ENCODE results near the gene TEX12. TPM values are rescaled to one million over a fixed set of nuclear protein-coding genes. Genes with fewer than 3 reads are reported as not detected.

The TEX12 gene, protein sequence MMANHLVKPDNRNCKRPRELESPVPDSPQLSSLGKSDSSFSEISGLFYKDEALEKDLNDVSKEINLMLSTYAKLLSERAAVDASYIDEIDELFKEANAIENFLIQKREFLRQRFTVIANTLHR
- not detected in 2 replicates for total RNA-seq

DNA sequence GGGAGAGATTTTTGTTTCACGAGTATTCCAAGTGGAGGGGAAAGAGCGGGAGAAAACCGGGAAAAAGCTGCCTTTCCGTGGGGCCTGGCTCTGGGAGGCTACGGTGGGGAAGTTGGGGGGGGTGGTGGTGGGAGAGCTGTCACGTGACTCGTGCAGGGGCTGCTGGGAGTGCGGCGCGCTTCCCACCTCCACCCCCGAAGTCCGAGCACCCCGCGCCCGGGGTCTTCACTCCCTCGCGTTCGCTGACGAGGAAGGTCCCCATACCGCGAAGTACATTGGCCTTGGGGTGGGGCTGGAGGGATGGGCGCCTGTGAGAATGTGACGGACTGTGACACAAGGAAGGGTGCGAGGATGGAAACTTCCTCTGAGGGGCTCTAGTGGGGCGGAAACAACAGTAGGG, at the start of gene TEX12:
TSS of gene TEX12 (plus strand) at position 228 of the 400 bp plus-strand sequence. CDS start 1,897 bp downstream, outside the sequence.
- TF ChIP-seq, protein P1, sequence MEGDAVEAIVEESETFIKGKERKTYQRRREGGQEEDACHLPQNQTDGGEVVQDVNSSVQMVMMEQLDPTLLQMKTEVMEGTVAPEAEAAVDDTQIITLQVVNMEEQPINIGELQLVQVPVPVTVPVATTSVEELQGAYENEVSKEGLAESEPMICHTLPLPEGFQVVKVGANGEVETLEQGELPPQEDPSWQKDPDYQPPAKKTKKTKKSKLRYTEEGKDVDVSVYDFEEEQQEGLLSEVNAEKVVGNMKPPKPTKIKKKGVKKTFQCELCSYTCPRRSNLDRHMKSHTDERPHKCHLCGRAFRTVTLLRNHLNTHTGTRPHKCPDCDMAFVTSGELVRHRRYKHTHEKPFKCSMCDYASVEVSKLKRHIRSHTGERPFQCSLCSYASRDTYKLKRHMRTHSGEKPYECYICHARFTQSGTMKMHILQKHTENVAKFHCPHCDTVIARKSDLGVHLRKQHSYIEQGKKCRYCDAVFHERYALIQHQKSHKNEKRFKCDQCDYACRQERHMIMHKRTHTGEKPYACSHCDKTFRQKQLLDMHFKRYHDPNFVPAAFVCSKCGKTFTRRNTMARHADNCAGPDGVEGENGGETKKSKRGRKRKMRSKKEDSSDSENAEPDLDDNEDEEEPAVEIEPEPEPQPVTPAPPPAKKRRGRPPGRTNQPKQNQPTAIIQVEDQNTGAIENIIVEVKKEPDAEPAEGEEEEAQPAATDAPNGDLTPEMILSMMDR (conservative IDR thresholded peaks at IDR 0.05; ENCODE audit: low read depth, low read length): no peak
- no peak within 1 kb of the TSS for H3K4me3 ChIP-seq (ENCODE audit: low read depth, low read length)
- no peak for DNase-seq (ENCODE audit: low read depth)

DNA sequence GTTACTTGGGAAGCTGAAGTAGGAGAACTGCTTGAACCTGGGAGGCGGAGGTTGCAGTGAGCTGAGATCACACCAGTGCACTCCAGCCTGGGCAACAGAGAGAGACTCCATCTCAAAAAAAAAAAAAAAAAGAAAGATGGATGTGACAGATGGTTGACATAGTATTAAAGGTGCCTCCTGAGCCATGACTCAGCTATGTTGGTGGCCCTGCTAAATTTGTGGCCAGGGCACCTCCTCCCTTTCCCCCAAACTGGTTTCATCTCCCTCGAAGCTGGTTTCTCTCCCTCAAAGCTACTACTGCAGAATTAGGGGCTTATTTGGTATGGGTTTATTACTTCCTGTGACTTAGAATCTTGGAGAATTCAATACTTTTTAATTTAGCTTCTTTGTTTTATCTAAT, 49.0 kb upstream of the TEX12 start:
- no peak for DNase-seq (ENCODE audit: low read depth)
- no peak overlapping the region for H3K4me3 ChIP-seq (ENCODE audit: low read depth, low read length)
- TF ChIP-seq, protein P1 (conservative IDR thresholded peaks at IDR 0.05; ENCODE audit: low read depth, low read length): no peak

DNA sequence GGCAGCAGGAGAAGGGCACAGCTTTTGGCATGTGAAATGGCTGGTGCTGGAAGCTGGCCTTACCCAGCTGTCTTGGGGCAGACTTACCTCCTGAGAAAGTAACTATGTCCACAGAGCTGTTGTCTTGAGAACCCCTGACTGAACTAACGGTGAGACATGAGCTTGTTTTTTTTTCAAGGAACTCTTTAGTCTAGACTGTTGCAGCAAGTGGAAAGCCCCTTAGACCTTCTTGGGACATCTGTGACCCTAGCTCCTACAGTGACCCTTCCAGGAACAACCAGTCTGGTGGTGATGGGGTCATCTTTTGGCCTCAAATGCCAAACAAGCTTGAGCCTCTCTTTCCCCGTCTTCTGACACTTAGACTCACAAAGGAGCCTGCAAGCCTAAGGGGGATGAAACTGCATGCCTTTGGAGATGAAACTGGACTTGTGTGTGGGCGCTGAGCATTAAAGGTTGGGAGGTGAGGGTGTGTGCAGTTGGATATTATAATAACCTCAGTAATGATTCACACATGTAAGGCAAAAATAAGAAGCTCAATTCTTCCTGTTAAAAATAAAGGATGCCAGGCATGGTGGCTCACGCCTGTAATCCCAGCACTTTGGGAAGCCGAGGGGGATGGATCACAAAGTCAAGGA, 45.1 kb upstream of the TEX12 start:
- H3K4me3 ChIP-seq (ENCODE audit: low read depth, low read length): no peak overlapping the region
- TF ChIP-seq, protein P1 (conservative IDR thresholded peaks at IDR 0.05; ENCODE audit: low read depth, low read length): no peak
- DNase-seq (ENCODE audit: low read depth): no peak

DNA sequence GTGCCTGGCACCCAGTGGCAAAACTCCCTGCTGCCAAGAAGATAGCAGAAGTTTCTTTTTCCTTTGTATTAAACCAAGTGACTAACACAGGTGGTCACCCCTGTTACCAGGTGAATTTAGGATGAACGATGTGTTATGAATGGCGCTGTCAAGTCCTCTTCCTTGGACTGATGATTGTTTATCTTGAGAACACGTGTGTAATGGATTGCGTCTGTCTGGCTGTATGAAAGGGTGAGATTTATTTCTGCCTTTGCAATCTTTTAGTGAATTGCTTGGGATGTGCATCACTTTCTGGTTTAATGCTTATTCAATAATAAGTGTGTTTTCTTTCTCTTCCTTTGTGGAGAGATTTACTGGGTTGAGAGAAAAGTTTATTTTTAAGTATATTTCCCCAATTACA, 44.0 kb upstream of the TEX12 start:
- TF ChIP-seq, protein P1 (conservative IDR thresholded peaks at IDR 0.05; ENCODE audit: low read depth, low read length): no peak
- H3K4me3 ChIP-seq (ENCODE audit: low read depth, low read length): no peak overlapping the region
- no peak for DNase-seq (ENCODE audit: low read depth)

DNA sequence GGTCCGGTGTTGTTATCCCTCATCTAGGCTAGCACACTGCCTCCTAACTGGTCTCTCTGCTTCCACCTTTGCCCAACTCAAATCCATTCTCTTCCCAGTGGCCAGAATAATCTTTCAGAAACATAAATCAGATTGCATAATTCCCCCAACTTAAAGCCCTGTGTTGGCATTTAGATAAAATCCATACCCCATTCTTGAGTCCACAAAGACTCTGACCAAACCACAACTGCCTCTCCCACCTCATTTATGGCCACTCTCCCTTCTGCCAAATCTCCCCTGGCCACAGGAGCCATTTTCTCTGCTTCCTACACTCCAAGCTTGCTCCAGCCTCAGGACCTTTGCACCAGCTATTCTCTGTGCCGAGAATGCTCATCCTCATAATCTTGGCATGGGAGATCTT, 40.1 kb upstream of the TEX12 start:
- DNase-seq (ENCODE audit: low read depth): no peak
- TF ChIP-seq, protein P1 (conservative IDR thresholded peaks at IDR 0.05; ENCODE audit: low read depth, low read length): no peak
- no peak overlapping the region for H3K4me3 ChIP-seq (ENCODE audit: low read depth, low read length)

DNA sequence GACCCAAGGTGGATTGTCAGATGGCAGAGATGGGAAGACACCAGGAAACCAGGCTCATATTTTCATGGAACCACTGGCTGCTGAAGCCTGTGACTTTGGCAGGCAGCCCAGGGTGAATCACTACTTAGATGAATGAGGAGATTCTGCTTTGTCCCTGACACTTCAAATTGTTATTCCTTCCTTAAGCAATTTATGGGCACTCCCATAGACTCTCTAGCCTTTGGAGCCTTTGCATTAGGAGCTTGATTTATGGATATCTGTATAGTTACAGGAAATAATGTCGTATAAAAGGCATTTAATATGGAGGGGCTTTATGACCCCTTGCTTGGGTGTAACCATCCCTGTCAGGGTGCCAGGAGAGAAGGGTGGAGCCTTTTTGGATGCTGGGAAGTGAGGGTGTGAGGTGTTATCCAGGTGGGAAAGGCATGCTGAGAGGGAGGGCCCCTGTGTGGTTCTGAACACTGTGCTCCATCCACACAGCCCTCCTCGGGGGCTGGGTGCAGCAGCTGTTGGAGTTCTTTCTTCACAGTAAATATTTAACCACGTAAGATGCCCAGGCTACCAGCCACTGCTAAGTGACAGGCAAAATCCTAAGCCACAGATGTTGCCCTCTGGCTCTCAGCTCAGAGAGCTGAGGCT, 38.6 kb upstream of the TEX12 start:
- TF ChIP-seq, protein P1 (conservative IDR thresholded peaks at IDR 0.05; ENCODE audit: low read depth, low read length): no peak
- no peak overlapping the region for H3K4me3 ChIP-seq (ENCODE audit: low read depth, low read length)
- DNase-seq (ENCODE audit: low read depth): no peak

All from epithelial cell of proximal tubule (primary cell).